NOMO-1 treated with dmso at 0.1 percent for 144 hours (cell line): ENCODE data around the gene AGAP1.

Experiments
- DNase-seq: peaks from one replicate; lab custom pipeline; 2025; ENCODE audit not compliant: unreplicated experiment; lab: John Stamatoyannopoulos, UW

The AGAP1 gene

GRCh38 chr2:236161531-236161930 lies 667.7 kb downstream of the AGAP1 start:
- no peak for DNase-seq

GRCh38 chr2:236162031-236162845 lies 668.4 kb downstream of the AGAP1 start:
- DNase-seq = no peak

- no peak for DNase-seq
Measured at GRCh38 chr2:236162882-236163470, 669.1 kb downstream of the AGAP1 start.

GRCh38 chr2:236163471-236164200 lies 669.8 kb downstream of the AGAP1 start:
- DNase-seq = no peak

- no peak for DNase-seq
Measured at GRCh38 chr2:236164201-236164924, 670.5 kb downstream of the AGAP1 start.

GRCh38 chr2:236164925-236165841 lies 671.3 kb downstream of the AGAP1 start:
- DNase-seq = no peak

DNA sequence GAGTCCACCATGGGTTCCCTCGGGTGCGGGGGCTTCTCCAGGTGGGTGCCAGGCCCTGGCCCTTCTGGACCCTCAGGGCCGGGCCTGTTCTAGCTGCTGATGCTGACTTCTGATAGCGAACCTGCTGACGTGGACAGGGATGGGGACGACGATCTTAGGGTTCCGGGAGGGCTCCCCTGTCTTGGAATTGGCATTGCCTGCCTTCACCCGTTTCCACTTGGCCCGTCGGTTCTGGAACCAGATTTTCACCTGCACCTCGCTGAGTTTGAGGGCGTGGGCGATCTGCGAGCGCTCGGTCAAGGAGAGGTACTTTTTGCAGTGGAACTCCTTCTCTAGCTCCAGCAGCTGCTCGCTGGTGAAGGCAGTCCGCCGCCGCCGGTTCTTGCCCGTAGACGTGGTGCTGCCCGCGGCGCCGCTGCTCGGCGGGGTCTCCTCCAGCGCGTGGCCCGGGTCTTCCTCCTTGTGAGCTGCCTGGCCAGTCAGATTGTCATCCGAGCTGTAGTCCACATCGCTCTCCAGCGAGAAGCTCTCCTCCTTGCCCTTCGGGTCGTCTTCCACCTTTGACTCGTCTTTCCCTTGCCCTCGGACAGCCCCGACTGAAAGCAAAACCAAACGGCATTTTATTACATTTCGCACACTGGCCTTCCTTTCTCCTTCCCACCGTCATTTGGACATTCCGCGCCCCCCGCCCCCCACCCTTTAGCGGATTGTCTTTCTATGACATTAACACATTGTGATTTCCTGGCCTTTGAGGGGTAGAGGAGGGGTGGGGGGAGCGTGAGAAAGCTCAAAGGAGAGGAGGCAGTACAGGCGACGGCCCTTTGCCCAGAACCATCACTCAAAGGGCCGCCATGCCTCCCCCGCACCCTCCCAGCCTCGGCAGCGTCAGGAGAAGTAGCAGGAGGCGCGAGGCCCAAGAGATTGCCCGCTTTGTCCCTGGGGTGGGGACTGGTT lies 672.3 kb downstream of the AGAP1 start:
- no peak for DNase-seq

- DNase-seq = no peak
Measured at GRCh38 chr2:236166796-236167296, 673.0 kb downstream of the AGAP1 start.

DNA sequence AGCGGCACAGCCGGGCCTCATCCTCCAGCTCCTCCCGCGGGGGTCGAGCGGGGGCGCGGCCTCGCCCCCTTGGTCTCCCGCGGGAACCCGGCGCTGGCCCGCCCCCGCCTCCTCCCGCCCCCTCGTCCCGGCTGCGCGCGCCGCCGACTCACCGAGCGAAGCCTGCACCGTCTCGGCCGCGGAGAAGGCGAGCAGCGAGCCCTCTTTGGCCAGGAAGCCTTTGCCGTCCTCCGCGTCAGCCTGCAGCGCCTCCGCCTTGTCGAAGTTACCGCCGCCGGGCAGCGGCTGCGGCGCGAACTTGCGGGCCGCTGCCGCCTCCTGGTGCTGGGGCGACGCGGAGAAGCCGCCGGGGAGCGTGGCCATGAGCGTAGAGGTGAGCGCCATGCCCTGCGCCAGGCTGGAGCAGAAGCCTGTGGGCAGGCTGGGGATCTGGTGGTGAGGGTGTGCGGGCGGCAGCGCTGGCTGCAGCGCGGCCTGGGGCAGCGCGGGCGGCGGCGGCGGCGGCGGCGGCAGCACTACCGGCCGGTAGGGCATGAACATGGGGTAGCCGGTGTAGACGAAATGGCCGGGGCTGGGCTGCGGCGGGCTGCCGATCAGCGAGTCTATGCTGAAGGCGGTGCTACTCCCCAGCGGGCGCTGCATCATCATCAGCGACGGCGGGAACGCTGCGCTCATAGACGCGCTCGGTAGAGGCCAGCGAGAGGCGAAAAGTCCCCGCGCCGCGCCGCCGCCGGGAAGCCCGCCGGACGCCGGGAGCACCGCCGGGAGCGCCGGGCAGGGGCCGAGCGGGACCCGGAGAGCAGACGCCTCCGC lies 673.7 kb downstream of the AGAP1 start:
- DNase-seq = no peak

GRCh38 chr2:236168110-236169080 lies 674.6 kb downstream of the AGAP1 start, which contains the start of gene GBX2:
TSS of gene GBX2 (minus strand) at chr2:236168386. CDS start at chr2:236167971, 415 bp downstream.
- no peak for DNase-seq

GRCh38 chr2:236169151-236169721 lies 675.4 kb downstream of the AGAP1 start:
- DNase-seq = no peak

DNA sequence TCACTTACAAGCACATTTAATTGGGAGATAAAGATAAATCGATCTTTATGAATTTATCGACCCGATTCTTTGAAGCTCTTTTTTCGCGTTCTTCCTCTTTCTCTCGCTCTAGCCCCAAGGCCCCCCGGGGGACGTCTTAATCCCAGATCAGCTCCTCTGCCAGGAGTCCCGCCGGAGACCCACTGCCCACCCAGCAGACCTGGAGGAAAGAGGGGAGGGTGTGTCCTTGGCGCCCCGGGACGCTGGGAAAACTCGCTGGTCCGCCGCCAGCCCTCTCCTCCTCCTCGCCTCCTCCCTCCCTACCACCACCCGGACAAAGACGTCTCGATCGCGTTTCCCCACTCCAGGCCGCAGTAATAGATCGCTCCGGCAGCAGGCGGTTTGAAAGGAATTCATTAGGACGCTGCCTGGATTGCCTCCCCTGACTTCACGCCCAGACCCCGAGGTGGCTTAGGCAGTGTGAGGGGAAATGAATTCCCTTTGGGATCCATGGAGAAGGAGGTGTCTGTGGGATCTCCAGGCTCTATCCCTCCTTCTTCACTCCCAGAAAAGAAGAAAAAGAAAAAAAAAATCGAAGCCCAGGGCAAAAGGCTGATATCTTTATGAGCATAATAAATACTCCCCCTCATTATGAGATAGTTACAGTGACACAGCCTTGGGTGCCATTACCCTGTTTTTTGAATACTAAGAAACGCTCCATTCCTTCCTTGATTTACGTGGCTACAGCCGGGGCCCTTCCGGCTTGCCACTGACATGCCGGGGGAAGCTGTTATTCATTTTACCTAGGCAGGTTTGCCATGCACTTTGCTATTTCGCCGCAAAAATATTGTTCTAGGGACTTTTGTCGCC lies 676.1 kb downstream of the AGAP1 start:
- DNase-seq = no peak

GRCh38 chr2:236170590-236171165 lies 676.8 kb downstream of the AGAP1 start:
- DNase-seq = no peak

GRCh38 chr2:236171181-236171679 lies 677.4 kb downstream of the AGAP1 start:
- no peak for DNase-seq

- no peak for DNase-seq
Measured at GRCh38 chr2:236171680-236172254, 677.9 kb downstream of the AGAP1 start.
